ENCODE results near the gene MTUS2.

DNA sequence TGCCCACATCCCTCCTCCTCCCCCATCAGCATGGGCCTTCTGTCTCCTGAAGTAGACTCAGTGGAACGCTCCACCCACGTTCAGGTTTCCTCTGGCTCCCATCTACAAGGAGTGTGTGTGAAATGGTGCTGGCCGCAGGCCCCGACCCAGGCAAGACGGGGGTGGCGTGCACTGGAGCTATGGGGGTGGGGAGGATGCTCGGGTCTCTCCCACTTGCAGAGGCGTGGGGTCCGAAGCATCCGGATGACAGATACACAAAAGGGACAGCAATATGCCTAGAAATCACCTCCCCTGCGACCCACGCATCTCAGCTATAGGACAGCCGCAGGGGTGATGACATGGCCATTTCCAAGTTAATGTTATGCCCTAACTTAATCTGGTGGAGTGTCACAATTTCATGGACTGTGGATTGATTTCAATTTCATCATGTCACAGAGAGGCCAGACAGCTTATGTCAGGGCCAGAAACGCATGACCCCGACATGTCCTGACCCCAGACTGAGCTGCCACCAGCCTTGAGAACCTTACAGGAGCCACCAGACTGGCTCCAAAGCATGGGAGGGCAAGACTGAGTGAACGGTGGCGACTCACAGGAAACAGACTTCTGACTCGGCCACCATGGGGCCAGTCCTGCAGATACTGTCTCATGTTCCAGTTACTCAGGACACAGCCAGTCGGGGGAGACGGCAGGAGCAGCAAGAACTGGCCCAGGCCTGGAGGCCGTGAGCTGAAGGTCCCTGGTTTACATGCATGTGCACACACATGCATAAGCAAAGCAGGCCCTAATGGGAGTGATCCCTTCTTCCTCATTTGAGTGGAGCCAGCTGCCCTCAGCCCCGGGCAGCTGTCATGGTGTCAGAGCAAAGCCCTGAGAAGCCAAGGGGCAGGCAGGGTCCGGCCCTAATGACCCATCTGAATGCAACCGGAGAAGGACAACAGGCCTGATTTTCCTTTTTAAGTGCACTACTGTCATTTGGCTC is 693.2 kb downstream of the MTUS2 start:
- TF ChIP-seq, protein P1, sequence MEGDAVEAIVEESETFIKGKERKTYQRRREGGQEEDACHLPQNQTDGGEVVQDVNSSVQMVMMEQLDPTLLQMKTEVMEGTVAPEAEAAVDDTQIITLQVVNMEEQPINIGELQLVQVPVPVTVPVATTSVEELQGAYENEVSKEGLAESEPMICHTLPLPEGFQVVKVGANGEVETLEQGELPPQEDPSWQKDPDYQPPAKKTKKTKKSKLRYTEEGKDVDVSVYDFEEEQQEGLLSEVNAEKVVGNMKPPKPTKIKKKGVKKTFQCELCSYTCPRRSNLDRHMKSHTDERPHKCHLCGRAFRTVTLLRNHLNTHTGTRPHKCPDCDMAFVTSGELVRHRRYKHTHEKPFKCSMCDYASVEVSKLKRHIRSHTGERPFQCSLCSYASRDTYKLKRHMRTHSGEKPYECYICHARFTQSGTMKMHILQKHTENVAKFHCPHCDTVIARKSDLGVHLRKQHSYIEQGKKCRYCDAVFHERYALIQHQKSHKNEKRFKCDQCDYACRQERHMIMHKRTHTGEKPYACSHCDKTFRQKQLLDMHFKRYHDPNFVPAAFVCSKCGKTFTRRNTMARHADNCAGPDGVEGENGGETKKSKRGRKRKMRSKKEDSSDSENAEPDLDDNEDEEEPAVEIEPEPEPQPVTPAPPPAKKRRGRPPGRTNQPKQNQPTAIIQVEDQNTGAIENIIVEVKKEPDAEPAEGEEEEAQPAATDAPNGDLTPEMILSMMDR (conservative IDR thresholded peaks at IDR 0.05 in 1 of 2, IDR thresholded peaks at IDR 0.05 in 1 of 2; ENCODE audit: extremely low read depth in 1 of 2, insufficient read depth in 1 of 2, low read depth in 1 of 2, low read length in 2 of 2), result no peak
- no peak for TF ChIP-seq EZH2 (IDR thresholded peaks at IDR 0.05; ENCODE audit: borderline replicate concordance, low read length)

All from mammary epithelial cell (primary cell).